ENCODE data around the gene CHMP4A.
"Not testable (repeated sequence)": the region's sequence is repeated elsewhere in the genome, so short reads cannot be mapped to it uniquely, and the experiment has no call there.

Gene CHMP4A

DNA sequence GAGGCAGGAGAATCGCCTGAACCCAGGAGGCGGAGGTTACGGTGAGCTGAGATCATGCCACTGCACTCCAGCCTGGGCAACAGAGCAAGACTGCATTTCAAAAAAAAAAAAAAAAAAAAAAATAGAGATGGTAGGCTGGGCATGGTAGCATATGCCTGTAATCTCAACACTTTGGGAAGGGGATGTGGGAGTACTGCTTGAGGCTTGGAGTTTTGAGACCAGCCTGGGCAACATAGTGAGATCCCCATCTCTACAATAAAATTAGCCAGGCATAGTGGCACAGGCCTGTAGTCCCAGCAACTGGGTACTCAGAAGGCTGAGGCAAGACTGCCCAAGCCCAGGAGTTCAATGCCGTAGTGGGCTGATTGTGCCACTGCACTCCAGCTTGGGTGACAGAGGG is 9.7 kb upstream of the CHMP4A start:
- DNase-seq (ENCODE audit: low read depth): not testable (repeated sequence)

DNA sequence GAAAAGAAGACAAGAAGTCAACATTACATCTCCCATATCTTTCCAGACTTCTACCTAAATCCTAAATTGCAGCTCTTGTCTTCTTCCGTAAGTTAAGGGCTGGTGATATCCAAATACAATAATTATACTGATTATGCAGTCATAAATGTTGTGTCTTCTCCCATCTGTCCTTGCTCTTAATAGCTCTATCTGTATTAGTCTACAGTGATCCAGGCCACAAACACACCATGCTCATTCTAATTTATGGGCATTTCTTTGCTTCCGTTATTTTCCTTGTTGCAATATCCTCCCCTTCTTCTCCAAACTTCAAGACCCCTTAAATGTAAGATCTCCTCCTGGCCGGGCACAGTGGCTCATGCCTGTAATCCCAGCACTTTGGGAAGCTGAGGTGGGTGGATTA is 6.2 kb upstream of the CHMP4A start:
- DNase-seq (ENCODE audit: low read depth): no peak

DNA sequence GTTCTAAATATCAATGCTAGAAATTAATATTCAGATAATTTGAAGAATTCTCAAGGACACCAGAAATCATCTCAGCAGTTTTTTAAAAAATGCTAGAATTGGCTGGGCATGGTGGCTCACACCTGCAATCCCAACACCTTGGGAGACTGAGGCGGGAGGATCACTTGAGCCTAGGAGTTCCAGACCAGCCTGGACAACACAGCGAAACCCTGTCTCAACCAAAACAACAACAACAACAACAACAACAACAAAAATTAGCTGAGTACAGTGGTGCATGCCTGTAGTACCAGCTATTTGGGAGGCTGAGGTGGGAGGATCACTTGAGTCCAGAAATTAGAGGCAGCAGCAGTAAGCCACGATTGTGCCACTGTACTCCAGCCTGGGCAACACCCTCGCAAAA is 5.8 kb upstream of the CHMP4A start:
- no peak for DNase-seq (ENCODE audit: low read depth)

DNA sequence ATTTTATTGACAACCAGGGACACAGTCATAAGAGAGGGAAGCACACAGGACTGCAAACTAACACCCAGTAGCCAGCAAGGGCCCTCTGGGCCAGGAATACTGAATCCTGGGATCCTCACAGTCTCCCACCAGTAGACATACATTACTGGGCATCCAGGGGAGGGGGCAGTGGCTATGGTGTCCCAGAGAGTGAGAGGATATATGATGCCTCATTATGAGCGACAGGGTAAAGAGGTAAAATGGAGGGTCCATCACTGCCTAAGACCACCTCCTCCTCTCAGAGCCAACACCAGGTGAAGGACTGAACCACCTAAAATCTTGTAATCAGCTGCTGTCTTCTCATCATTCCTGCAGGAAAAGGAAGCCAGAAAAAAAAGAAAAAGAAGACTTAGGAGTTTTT is 3.6 kb upstream of the CHMP4A start:
- DNase-seq (ENCODE audit: low read depth): not testable (repeated sequence)

DNA sequence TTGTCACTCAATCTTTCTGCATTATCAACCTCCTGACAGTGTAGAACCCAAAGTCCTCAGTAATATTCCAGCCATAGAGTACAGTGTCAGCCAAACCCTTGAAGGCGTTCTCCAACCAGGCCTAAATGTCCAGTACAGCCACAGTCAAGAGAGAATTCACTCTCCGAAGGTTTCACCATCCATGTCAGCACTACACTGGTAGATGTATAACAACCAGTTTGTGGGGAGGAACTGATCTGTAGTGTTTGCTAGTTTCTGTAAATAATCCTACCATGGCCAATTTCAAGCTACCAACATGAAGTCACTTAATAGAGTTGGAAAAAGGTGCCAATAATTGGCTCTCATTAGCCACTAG is 3.0 kb upstream of the CHMP4A start:
- DNase-seq (ENCODE audit: low read depth): no peak

DNA sequence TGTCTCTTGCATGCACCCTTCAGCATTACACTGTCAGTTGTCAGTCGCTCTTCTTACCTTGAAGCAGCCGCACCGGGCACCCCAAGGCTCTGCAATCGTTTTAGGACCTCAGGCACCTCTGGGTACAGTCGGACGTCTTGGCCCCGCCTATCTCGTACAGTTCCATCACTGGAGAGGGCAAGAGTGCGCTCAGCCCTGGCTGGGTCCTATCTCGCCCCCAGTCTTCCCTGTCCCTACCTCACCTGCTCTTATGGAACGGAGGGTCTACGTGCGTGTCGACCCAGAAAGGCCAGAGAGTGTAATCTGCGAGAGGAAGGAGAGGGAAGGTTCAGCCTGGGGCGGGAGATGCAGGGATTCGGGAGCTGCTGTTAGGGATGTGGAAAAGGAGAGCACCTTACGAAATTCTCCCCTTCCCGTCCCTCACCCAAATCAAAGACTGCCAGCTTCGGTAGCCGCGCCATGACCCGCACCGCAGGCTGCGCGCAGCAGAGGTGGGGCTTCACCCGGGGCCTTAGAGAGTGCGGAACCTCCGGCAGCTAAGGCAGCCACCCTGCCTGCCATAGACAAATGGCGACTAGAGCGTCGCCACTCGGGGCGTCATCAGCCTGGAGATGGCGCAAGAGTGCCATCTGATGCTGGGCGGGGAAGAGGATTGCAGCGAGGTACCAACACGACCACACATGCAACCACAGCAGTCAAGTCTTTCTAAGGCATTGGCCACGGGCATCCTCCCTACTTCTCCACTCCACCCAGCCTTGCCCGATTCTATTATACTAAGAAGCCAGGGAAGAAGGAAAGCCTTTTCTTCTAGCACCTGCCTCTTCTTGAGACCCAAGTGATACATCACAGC is 2.4 kb upstream of the CHMP4A start, which contains the start of gene MDP1:
TSS of gene MDP1 (minus strand) at position 572 of the 850 bp plus-strand sequence. CDS start at position 461, 111 bp downstream.
- peak; percentile 74 for DNase-seq (ENCODE audit: low read depth)

DNA sequence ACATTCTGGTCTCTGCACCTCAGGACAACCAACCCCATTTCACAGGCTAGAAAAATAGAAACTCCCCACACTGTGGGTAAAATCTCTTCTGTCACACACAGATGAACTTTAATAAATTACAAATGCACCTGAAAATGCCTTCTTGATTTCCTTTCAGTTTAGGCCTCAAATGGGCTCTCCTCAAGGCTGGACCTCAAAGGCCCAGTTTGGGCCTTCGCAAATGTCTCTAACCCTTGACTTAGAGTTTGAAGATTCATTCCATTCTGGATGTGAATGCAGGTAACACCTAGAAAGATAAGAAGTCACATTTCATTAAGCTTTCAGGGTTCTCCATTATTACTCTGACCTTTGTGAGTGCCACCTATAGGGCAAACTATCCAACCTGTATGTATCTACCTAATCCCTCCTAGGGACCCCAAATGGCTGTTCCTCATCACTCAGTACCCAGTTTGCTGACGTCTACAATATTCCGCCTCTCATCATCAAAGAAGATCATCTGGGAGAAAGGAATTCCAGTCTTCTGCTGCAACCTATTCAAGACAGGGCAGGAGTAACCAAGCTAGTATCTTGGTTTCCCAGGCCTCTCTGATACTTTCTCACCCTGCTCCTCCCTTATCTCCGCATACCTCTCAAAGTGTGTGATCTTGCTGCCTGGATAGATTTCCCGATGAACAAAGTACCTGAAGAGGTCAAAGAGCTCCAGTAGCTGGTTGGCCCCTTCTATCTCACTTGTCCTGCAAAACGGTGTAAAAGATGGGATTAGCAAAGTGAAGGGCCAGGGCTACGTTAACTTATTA is 776 bp upstream of the CHMP4A start:
- DNase-seq (ENCODE audit: low read depth): no peak

DNA sequence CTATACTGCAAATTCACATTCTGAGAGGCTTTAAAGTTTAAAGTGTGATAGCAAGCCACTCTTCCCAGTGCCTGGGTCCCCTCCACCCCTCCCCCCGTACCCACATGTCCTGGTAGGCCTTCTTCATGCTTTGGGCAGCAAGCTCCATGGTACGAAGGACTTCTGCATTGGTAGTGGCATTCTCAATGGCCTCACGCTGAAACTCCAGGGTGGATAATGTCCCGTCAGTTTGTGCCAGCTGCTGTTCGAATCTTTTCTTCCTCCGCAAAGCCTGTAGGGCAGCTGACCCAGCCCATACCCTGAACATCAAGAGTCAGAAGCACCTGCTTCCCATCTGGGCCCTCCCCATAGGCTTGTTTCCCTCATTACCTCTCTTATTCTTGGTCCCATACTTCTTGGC is 2.0 kb downstream of the CHMP4A start:
- DNase-seq (ENCODE audit: low read depth): no peak

DNA sequence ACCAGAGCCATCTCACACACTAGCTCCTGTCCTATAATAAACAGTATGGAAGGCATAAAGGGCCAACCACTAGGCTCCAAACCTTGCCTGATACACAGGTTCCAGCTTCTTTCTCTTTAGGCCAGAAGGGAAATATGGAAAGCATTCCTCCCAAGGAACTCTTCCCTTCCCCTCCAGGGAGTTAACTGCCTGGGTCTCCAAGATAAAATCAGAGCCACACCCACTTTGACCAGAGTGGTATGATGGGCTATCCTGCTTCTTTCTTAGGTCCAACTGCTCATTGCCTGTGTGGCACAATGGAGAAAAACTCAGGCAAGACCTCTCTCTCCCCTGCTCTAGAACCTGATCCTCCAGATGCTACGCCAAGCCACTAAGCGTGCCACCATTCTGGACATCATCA is 5.7 kb downstream of the CHMP4A start:
- no peak for DNase-seq (ENCODE audit: low read depth)

DNA sequence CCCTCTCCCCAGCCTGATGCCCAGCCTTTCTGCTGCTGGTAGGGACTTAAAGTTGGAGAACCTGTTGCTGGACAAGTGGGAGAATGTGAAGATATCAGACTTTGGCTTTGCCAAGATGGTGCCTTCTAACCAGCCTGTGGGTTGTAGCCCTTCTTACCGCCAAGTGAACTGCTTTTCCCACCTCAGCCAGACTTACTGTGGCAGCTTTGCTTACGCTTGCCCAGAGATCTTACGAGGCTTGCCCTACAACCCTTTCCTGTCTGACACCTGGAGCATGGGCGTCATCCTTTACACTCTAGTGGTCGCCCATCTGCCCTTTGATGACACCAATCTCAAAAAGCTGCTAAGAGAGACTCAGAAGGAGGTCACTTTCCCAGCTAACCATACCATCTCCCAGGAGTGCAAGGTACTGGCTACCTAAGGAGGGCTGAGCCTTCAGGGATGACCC is 6.2 kb downstream of the CHMP4A start:
- DNase-seq (ENCODE audit: low read depth): no peak

DNA sequence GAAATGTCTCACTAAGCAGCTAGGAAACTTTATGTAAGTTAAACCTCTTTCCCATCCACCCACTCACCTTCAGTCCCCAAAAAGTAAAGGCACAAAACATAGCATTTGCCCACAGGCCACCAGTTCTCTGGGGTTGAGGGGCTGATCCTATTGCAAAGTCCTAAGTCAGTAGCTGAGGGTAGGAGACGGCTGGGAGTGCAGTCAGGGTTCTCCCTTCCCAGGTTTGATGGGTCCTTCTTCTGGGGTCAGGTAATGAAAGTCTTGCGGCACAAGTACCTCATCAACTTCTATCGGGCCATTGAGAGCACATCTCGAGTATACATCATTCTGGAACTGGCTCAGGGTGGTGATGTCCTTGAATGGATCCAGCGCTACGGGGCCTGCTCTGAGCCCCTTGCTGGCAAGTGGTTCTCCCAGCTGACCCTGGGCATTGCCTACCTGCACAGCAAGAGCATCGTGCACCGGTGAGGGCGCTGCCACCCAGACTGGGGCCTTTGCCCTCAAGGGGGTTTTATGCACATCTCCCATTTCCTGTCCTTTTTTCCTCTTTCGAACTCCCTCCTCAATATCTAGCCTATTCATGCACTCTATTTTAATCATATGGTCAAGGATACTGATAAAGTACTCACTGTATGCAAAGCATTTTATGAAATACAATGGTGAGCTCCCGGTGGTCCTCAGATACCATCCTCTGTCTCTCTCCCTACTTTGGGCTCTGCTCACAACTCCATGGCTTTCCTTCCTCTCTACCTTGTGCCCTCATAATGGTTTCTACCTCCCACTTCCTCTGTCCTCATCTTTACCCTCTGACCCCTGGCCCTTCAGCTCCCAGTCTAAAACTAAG is 6.8 kb downstream of the CHMP4A start:
- DNase-seq (ENCODE audit: low read depth): no peak

DNA sequence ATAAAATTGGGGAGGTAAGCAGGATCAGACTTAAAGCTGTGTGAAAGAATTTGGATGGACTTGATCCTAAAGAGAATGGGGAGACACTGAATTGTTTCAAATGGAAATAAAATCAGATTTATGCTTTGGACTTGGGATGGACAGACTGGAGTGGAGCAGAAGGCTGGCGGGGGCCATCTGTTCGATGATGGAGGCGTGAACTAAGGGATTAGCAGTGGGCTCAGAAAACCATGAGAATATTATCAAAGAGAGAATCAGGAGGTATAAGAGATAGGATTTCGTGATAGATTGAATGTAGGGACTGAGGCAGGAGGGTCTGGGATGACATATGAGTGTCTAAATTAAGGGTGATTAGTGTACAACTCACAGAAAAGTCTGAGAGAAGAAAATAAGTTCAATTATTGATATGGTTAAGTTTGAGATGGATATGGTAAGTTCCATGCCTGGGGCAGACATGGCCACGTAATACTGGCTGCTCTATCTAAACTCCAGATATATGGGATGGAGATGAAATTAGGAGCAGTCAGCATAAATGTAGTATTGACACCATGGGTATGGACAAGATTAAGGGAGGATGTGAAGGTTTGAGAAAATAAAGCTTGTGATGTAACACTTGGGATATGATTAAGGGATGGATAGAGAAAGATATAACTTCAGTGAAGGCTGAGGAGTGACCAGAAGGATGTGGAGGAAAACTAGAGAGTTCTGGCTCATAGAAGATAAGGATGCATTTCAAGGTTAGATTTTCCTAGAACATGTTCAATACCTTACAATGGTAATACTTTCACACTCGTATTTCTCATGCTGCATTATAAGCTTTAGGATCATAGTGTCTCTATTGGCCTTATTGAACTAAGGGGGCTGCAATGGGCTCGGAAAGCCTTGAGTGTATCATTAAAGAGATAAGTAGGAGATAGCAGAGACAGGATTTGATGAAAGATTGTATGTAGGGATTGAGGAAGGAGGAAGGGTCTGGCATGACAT is 8.8 kb downstream of the CHMP4A start:
- DNase-seq (ENCODE audit: low read depth): no peak

DNA sequence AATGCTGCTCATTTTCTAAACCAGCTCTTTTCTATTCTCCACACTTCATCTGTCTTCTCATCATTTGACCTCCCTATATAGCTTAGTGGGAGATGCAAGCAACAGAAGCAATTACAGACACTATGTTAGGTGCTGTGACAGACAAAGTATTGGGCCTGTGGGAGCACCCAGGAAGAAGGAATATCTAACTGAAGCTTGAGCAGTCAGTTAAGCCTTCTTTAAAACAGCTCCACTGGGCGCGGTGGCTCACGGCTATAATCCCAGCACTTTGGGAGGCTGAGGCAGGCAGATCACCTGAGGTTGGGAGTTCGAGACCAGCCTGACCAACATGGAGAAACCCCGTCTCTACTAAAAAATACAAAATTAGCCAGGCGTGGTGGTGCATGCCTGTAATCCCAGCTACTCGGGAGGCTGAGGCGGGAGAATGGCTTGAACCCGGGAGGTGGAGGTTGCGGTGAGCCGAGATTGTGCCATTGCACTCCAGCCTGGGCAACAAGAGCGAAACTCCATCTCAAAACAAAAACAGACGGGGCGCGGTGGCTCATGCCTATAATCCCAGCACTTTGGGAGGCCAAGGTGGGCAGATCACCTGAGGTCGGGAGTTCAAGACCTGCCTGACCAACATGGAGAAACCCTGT is 9.9 kb downstream of the CHMP4A start:
- DNase-seq (ENCODE audit: low read depth): not testable (repeated sequence)

DNA sequence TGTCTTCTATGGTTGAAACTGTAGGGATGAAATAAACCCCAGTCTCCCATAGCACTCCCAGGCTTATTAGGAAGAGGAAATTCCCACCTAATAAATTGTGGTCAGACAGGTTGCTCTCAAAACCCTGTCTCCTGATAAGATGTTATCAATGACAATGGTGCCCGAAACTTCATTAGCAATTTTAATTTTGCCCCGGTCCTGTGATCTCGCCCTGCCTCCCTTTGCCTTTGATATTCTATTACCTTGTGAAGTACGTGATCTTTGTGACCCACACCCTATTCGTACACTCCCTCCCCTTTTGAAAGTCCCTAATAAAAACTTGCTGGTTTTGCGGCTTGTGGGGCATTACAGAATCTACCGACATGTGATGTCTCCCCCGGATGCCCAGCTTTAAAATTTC is 10.8 kb downstream of the CHMP4A start:
- DNase-seq (ENCODE audit: low read depth): not testable (repeated sequence)

DNA sequence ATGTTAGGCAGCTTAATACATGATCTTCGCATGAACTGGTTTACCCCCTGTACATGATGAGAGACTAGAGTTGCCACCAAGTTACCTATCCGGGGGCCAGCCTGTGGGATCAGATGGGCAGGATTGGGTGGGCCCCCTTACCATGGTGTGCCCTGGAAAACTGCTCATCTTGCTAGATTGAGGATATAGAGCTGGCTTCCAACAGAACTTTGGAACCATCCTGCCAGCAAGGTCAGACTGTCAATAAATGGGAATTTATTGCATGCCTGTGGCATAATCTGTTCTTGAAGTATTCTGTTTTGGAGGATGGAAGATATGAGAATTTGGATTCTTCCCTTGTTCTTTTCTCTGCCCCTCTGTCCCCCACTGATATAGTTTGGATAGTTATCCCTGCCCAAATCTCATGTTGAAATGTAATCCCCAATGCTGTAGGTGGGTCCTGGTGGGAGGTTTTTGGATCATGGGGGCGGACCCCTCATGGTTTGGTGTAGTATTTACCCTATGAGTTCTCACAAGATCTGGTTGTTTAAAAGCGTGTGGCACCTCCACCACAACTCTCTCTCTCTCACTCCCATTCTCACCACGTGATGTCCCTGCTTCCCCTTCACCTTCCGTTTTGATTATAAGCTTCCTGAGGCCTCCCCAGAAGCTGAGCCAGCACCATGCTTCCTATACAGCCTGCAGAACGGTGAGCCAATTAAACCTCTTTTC is 14.3 kb downstream of the CHMP4A start:
- no peak for DNase-seq (ENCODE audit: low read depth)

DNA sequence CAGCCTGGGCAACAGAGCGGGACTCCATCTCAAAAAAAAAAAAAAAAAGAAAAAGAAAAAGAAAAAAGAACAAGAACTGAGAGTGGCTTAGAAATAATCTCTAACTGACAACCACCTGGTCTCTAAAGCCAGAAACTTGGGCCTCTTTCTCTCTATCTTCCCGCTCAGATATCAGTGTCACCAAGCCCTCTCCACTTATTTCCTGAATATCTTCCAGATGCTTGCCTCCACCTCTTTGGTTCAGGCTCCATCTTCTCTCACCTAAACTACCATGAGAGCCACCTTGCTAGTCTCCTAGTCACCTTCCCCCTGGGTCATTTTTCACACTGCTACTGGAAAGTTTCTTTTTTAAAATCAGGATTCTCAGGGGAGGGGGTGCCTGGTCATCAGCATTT is 16.2 kb downstream of the CHMP4A start:
- no peak for DNase-seq (ENCODE audit: low read depth)

DNA sequence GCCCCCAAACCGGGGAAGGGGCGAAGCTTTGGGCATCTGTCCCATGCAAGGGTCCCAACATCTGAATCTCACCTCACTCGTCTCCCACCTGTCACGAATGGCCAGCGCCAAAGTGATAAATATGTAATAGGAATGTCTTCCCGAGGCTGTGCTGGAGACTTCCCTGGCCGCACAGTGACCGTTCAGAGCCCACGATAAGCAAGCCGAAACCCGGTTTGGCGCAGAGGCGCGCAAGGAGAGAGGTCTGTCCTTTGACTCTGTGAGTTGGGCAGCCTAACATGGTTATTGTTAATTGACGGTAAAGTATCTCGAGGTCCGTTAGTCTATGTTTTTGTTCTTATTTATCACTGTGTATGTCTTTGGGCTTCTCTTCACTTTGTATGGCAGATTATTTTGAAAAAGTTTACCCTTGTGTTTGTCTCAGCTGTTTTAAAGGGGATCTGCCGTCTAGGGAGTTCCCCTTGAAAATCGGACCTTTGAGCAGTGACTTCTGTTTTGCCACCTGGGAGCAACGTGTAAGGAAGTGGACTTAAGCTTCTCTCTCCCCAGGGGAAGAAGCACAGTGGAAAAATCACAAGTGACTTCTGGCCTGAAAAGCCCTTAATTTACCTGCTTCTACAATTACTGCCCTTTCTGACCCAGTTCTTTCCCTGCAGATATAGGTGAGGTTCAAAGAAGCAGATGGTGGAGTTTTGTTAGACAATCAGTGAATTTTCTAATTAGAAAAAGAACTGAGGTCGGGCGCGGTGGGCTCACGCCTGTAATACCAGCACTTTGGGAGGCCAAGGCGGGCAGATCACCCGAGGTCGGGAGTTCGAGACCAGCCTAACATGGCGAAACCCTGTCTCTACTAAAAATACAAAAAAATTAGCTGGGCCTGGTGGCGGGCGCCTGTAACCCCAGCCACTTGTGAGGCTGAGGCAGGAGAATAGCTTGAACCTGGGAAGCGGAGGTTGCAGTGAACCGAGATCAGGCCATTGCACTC is 16.9 kb downstream of the CHMP4A start:
- no peak for DNase-seq (ENCODE audit: low read depth)

DNA sequence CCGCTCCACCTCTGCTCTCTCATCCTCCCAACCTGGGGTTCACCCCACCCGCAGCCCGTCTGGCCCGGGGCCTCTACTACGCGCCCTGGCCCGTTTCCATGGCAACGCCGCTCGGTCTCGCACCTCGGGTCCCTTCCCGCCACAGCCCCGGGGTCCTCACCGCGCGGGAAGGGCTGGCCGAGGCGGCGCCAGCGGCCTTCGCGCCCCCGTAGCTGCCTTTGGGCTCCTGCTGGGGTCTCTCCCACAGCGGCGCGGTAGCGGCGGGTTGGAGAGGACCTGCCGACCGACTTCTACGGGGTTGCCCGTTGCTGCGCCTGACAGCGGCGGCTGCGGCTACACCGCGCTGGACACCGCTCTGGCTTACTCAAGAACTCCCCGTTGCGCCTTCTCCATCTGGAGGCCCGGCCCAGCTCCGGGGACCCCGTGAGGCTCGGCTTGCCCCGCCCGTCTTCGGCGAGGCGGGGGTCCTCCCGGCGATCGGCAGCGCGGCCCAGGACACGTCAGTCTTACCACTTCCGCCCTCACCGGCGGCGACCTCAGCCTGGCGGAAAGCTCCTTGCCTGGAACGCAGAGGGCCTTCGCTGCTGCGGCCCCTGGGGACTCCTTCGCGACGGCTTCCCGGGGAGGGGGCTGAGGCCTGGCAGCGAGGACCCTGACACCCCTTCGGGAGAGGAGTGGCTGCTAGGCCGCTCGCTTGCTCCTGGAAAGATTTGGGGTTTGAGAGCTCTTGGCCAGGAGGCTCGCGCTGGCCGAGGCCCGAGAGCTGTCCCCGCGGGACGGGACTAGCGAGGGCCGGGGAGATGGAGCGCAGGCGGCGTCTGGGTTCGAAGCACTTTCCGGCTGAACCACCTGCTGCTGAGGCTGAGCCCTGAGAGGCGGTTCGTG is 17.9 kb downstream of the CHMP4A start, which contains the start of gene TM9SF1:
TSS of gene TM9SF1 (minus strand) at position 256 of the 885 bp plus-strand sequence. CDS start 422 bp downstream, outside the sequence.
- peak; percentile 60 for DNase-seq (ENCODE audit: low read depth)
